ENCODE measurements around the gene SNCG. TPM values are rescaled to one million over a fixed set of nuclear protein-coding genes. Genes with fewer than 3 reads are reported as not detected.
"Not testable (repeated sequence)": the region's sequence is repeated elsewhere in the genome, so short reads cannot be mapped to it uniquely, and the experiment has no call there.

Gene SNCG
- total RNA-seq, 1 donor from 2014 or later = 17.2 TPM

GRCh38 chr10:86929468-86930380, 28.7 kb upstream of the SNCG start:
- intact Hi-C loops (cut with DNase I) = no loop called here
- Histone ChIP-seq H3K4me3 (no peak overlapping the region), H3K36me3 (peaks cover 26% of the 10 kb centered on the region), H3K9me3 (no peaks in the 10 kb centered on the region), H3K27me3 (no peaks in the 10 kb centered on the region), H3K27ac (no peak overlapping the region), H3K4me1 (no peaks in the 10 kb centered on the region)
- TF ChIP-seq CTCF (IDR thresholded peaks at IDR 0.05) = no peak
- ATAC-seq (no peak), DNase-seq (no peak)

GRCh38 chr10:86931872-86932271, 26.5 kb upstream of the SNCG start:
- Histone ChIP-seq H3K27ac (no peak overlapping the region), H3K27me3 (no peaks in the 10 kb centered on the region), H3K4me3 (no peak overlapping the region), H3K4me1 (no peaks in the 10 kb centered on the region), H3K36me3 (peaks cover 26% of the 10 kb centered on the region), H3K9me3 (no peaks in the 10 kb centered on the region)
- TF ChIP-seq CTCF (IDR thresholded peaks at IDR 0.05) = no peak
- DNase-seq = no peak
- ATAC-seq = no peak
- intact Hi-C loops (cut with DNase I) = no loop called here

- no peak overlapping the region for H3K27ac ChIP-seq
Measured at GRCh38 chr10:86932674-86933073, 25.7 kb upstream of the SNCG start.

GRCh38 chr10:86934162-86934711, 24.2 kb upstream of the SNCG start:
- H3K4me1 ChIP-seq; intact Hi-C loops (cut with DNase I); H3K27me3 ChIP-seq; H3K9me3 ChIP-seq; H3K27ac ChIP-seq; ATAC-seq; H3K4me3 ChIP-seq; DNase-seq: not testable (repeated sequence)
- H3K36me3 ChIP-seq = peaks cover 29% of the 10 kb centered on the region

More at GRCh38 chr10:86932674-86933073, 25.7 kb upstream of the SNCG start:
- Histone ChIP-seq H3K9me3 (no peaks in the 10 kb centered on the region), H3K4me3 (no peak overlapping the region), H3K36me3 (peaks cover 32% of the 10 kb centered on the region), H3K4me1 (no peaks in the 10 kb centered on the region), H3K27me3 (no peaks in the 10 kb centered on the region)
- DNase-seq (no peak), ATAC-seq (no peak)
- intact Hi-C loops (cut with DNase I) = no loop called here
- TF ChIP-seq CTCF (IDR thresholded peaks at IDR 0.05) = no peak

- ATAC-seq = no peak
- H3K27ac ChIP-seq = no peak overlapping the region
Measured at GRCh38 chr10:86936661-86937501, 21.5 kb upstream of the SNCG start.

More at GRCh38 chr10:86936661-86937501, 21.5 kb upstream of the SNCG start:
- no peaks in the 10 kb centered on the region for H3K27me3 ChIP-seq
- no peaks in the 10 kb centered on the region for H3K9me3 ChIP-seq
- DNase-seq = no peak
- intact Hi-C loops (cut with DNase I) = no loop called here
- no peak for TF ChIP-seq CTCF (IDR thresholded peaks at IDR 0.05)
- H3K36me3 ChIP-seq = peaks cover 11% of the 10 kb centered on the region
- no peak overlapping the region for H3K4me3 ChIP-seq
- H3K4me1 ChIP-seq = peaks cover 3% of the 10 kb centered on the region
